HG03135 (cell line): ENCODE results near the gene CROCC.
"Not testable (repeated sequence)": the region's sequence is repeated elsewhere in the genome, so short reads cannot be mapped to it uniquely, and the experiment has no call there.

Experiments
- ATAC-seq: cut with Tn5 transposase; IDR thresholded peaks from one replicate; pipeline ENCODE4 v1.9.1; 2021; ENCODE audit warnings: mild to moderate bottlenecking, moderate library complexity; ENCODE audit not compliant: unreplicated experiment

Gene CROCC

GRCh38 chr1:16964169-16964568 lies 42.4 kb downstream of the CROCC start:
- ATAC-seq: not testable (repeated sequence)

GRCh38 chr1:16965486-16966067 lies 43.8 kb downstream of the CROCC start:
- ATAC-seq: no peak

GRCh38 chr1:16966282-16966681 lies 44.6 kb downstream of the CROCC start:
- ATAC-seq: no peak

GRCh38 chr1:16967095-16967575 lies 45.4 kb downstream of the CROCC start:
- ATAC-seq: no peak

GRCh38 chr1:16967962-16968361 lies 46.2 kb downstream of the CROCC start:
- no peak for ATAC-seq

GRCh38 chr1:16968372-16968771 lies 46.6 kb downstream of the CROCC start:
- no peak for ATAC-seq

- no peak for ATAC-seq
These were observed 47.4 kb downstream of the CROCC start for GRCh38 chr1:16969057-16969611.

- ATAC-seq: no peak
These were observed 47.9 kb downstream of the CROCC start for GRCh38 chr1:16969651-16970050.

- ATAC-seq: no peak
These were observed 48.6 kb downstream of the CROCC start for GRCh38 chr1:16970132-16970910.

- no peak for ATAC-seq
These were observed 49.8 kb downstream of the CROCC start for GRCh38 chr1:16971341-16972188.

- no peak for ATAC-seq
These were observed 50.6 kb downstream of the CROCC start for GRCh38 chr1:16972189-16972895.

GRCh38 chr1:16973215-16973614 lies 51.5 kb downstream of the CROCC start:
- ATAC-seq: no peak

- ATAC-seq: no peak
These were observed 53.5 kb downstream of the CROCC start for GRCh38 chr1:16975211-16975610.

- no peak for ATAC-seq
These were observed 54.1 kb downstream of the CROCC start for GRCh38 chr1:16975838-16976237.

- ATAC-seq: no peak
These were observed 55.2 kb downstream of the CROCC start for GRCh38 chr1:16976966-16977365.

- ATAC-seq: no peak
These were observed 55.6 kb downstream of the CROCC start for GRCh38 chr1:16977377-16977776.

- no peak for ATAC-seq
These were observed 56.4 kb downstream of the CROCC start for GRCh38 chr1:16978139-16978538.

- no peak for ATAC-seq
These were observed 57.1 kb downstream of the CROCC start for GRCh38 chr1:16978567-16979474.

- ATAC-seq: no peak
These were observed 58.0 kb downstream of the CROCC start for GRCh38 chr1:16979475-16980327.
